PC-3 (cell line): ENCODE data around the gene IGF1. TPM values are rescaled to one million over a fixed set of nuclear protein-coding genes. Genes with fewer than 3 reads are reported as not detected.

Experiments
- ATAC-seq: fragments of 200-7000 bp; cut with Tn5 transposase; 2 replicates; pipeline ENCODE4 v1.9.1; 2020; ENCODE audit warnings: mild to moderate bottlenecking, moderate library complexity
- BruUV-seq: library from RNA; stranded (reverse); fragments of 400-500 nt; replicated peaks from 2 replicates; lab custom pipeline; 2021; lab: Mats Ljungman, UMichigan
- CTCF ChIA-PET: fragments of 300-600 bp; sonication (Branson Sonifier 250); formaldehyde crosslinking; loops from one replicate; lab custom pipeline; 2022; ENCODE audit warnings: antibody characterized with exemption; lab: Charles Lee
- POLR2A ChIA-PET: fragments of 300-600 bp; sonication (Branson Sonifier 250); formaldehyde crosslinking; loops from one replicate; lab custom pipeline; 2022; ENCODE audit warnings: antibody characterized with exemption; ENCODE audit not compliant: unreplicated experiment; lab: Charles Lee
- DNase-seq: peaks from one replicate; pipeline ENCODE4 v3.0.0-alpha.2; 2015
- H2AFZ ChIP-seq: fragments of 300-600 bp; sonication (generic); 2 replicates; pipeline ENCODE4 v1.6.0; 2016; ENCODE audit warnings: antibody characterized with exemption, low read length
- H3F3A ChIP-seq: fragments of 300-600 bp; sonication (generic); one replicate; pipeline ENCODE4 v1.6.0; 2017; ENCODE audit warnings: antibody characterized with exemption, low read length, control low read depth, mild to moderate bottlenecking; ENCODE audit not compliant: unreplicated experiment
- H3K27ac ChIP-seq: fragments of 300-600 bp; sonication (generic); 2 replicates; pipeline ENCODE4 v1.5.1; 2016; ENCODE audit warnings: mild to moderate bottlenecking, low read length
- H3K27me3 ChIP-seq: fragments of 300-600 bp; sonication (generic); 2 replicates; pipeline ENCODE4 v1.6.1; 2016; ENCODE audit warnings: low read length, mixed read lengths
- H3K36me3 ChIP-seq: fragments of 300-600 bp; sonication (generic); 2 replicates; pipeline ENCODE4 v1.6.1; 2016; ENCODE audit warnings: low read depth, mixed run types, low read length, mixed read lengths
- H3K4me1 ChIP-seq: fragments of 300-600 bp; sonication (generic); 2 replicates; pipeline ENCODE4 v1.5.1; 2016; ENCODE audit warnings: low read length; ENCODE audit not compliant: insufficient read depth
- H3K4me2 ChIP-seq: fragments of 300-600 bp; sonication (generic); 2 replicates; pipeline ENCODE4 v1.6.0; 2016; ENCODE audit warnings: low read length
- H3K4me3 ChIP-seq: fragments of 300-600 bp; sonication (generic); 2 replicates; pipeline ENCODE4 v1.5.1; 2016; ENCODE audit warnings: mild to moderate bottlenecking, low read length, mixed read lengths
- H3K79me2 ChIP-seq: fragments of 300-600 bp; sonication (generic); 2 replicates; pipeline ENCODE4 v1.6.1; 2017; ENCODE audit warnings: low read length, mixed read lengths
- H3K9ac ChIP-seq: fragments of 300-600 bp; sonication (generic); 2 replicates; pipeline ENCODE4 v1.6.0; 2016; ENCODE audit warnings: mild to moderate bottlenecking, low read length
- H3K9me2 ChIP-seq: fragments of 300-600 bp; sonication (generic); replicated peaks from 2 replicates; pipeline ENCODE4 v1.6.1; 2016; ENCODE audit warnings: mixed run types, low read length, mixed read lengths
- H3K9me3 ChIP-seq: fragments of 300-600 bp; sonication (generic); 2 replicates; pipeline ENCODE4 v1.6.1; 2016; ENCODE audit warnings: low read length, mixed read lengths
- H4K20me1 ChIP-seq: fragments of 300-600 bp; sonication (generic); 2 replicates; pipeline ENCODE4 v1.6.1; 2016; ENCODE audit warnings: low read length, mixed read lengths
- EZH2 ChIP-seq: fragments of 300-600 bp; sonication (generic); IDR thresholded peaks from one replicate; pipeline ENCODE4 v1.6.1; 2017; ENCODE audit warnings: antibody characterized with exemption, mild to moderate bottlenecking, low read length; ENCODE audit not compliant: unreplicated experiment
- EZH2phosphoT487 ChIP-seq: fragments of 300-600 bp; sonication (generic); IDR thresholded peaks from 2 replicates; pipeline ENCODE4 v1.6.1; 2018; ENCODE audit warnings: mild to moderate bottlenecking, antibody characterized with exemption, low read length, borderline replicate concordance
- intact Hi-C: fragments of 100-400 bp; cut with micrococcal nuclease; formaldehyde crosslinking; loops from 2 replicates; pipeline ENCODE4 v1.9.0; 2023
- total RNA-seq: library from RNA; depleted of rRNA; stranded (reverse); fragments of >200 nt; gene quantifications from 2 replicates; pipeline ENCODE4 v1.2.3, GENCODE V29; 2014
- TF ChIP-seq, protein P1 (sequence below): fragments of 300-600 bp; sonication (generic); conservative IDR thresholded peaks from 2 replicates; pipeline ENCODE4 v1.5.1; 2017; ENCODE audit warnings: antibody characterized with exemption, low read depth, mild to moderate bottlenecking, low read length

IGF1 gene
- total RNA-seq, 1 experiment from 2014 or later = not detected

DNA sequence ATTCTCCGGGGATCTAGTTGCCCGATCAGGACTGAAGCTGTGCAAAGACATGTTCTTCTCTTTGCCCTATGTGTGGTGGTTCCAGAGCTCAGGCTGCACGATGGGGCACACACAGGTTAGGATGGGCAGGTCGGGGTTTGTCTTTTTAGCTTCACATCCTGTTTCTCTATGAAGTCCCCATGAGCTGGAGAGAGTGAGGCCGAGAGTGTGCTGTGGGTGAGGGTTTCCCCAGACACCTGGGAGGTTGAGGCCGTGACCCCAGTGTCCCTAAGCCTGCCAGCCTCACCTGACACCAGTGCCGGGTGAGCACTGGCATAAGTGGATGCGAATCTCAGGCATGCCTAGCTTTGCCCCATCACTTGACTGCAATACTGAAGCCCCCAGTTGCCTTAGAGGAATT, 32.9 kb upstream of the IGF1 start:
- no peak for ATAC-seq
- Histone ChIP-seq H3K4me1 (no peaks in the 10 kb centered on the region), H3K9ac (no peak overlapping the region), H2AFZ (no peak overlapping the region), H3K9me3 (peaks cover 4% of the 10 kb centered on the region; the same call in 1 of the 2 replicates), H3K27ac (no peak overlapping the region), H3K27me3 (no peaks in the 10 kb centered on the region), H3K79me2 (no peaks in the 10 kb centered on the region), H3K9me2 (no peaks in the 10 kb centered on the region), H3F3A (no peaks in the 10 kb centered on the region), H3K4me3 (no peak overlapping the region), H3K4me2 (no peak overlapping the region), H4K20me1 (no peaks in the 10 kb centered on the region), H3K36me3 (no peaks in the 10 kb centered on the region)
- intact Hi-C loops = no loop called here
- ChIA-PET POLR2A (no interaction called here), CTCF (no interaction called here)
- no TSS peak for BruUV-seq
- DNase-seq = no peak
- TF ChIP-seq EZH2 (no peak), EZH2phosphoT487 (no peak)
- TF ChIP-seq, protein P1, sequence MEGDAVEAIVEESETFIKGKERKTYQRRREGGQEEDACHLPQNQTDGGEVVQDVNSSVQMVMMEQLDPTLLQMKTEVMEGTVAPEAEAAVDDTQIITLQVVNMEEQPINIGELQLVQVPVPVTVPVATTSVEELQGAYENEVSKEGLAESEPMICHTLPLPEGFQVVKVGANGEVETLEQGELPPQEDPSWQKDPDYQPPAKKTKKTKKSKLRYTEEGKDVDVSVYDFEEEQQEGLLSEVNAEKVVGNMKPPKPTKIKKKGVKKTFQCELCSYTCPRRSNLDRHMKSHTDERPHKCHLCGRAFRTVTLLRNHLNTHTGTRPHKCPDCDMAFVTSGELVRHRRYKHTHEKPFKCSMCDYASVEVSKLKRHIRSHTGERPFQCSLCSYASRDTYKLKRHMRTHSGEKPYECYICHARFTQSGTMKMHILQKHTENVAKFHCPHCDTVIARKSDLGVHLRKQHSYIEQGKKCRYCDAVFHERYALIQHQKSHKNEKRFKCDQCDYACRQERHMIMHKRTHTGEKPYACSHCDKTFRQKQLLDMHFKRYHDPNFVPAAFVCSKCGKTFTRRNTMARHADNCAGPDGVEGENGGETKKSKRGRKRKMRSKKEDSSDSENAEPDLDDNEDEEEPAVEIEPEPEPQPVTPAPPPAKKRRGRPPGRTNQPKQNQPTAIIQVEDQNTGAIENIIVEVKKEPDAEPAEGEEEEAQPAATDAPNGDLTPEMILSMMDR = no peak

DNA sequence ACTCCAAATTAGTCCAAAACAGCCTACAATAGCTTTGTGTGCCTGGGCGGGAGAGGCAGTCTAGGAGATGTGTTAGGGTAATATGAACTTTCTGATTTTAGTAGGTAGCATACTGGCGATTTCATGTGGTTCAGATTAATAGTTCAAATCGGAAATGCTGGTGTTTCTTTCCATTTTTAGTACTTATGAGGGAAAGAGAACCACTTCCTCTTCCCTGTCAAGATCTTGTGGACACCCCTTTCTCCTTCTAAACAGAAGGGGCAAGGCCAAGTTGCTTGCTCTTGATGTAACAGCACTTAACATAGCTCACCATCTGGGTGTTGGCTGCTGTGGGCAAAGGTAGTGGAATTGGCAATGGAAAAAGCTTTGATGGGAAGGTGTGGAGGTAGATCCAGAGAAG, 32.2 kb upstream of the IGF1 start:
- Histone ChIP-seq H2AFZ (no peak overlapping the region), H3K9me3 (peaks cover 4% of the 10 kb centered on the region; the same call in 1 of the 2 replicates), H3K9me2 (no peaks in the 10 kb centered on the region), H3K36me3 (no peaks in the 10 kb centered on the region), H3K27ac (no peak overlapping the region), H4K20me1 (no peaks in the 10 kb centered on the region), H3K4me1 (no peaks in the 10 kb centered on the region), H3K4me2 (no peak overlapping the region), H3F3A (no peaks in the 10 kb centered on the region), H3K27me3 (no peaks in the 10 kb centered on the region), H3K79me2 (no peaks in the 10 kb centered on the region), H3K4me3 (no peak overlapping the region), H3K9ac (no peak overlapping the region)
- no TSS peak for BruUV-seq
- intact Hi-C loops = no loop called here
- POLR2A ChIA-PET = no interaction called here
- DNase-seq (no peak), ATAC-seq (no peak)
- TF ChIP-seq, protein P1 = no peak
- TF ChIP-seq EZH2 (no peak), EZH2phosphoT487 (no peak)
- CTCF ChIA-PET = no interaction called here

DNA sequence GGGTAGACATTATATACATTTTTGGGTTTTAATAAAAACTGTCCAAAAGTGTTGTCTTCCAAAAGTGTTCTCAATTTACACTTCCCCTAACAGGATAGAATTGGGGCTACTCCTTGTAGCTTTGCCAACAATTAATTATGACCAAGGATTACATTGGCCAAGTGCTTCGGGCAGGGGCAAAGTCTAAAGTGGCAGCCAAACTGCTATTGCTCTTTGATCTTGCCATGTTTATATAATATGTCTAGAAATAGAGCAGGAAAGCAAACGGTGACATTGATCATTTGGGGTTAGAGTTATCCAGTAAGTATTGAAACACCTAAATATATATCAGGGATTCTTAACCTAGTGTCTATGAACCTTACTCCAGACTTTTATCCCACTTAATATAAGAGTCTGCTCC, 31.2 kb upstream of the IGF1 start:
- Histone ChIP-seq H3K9me2 (no peaks in the 10 kb centered on the region), H3K79me2 (no peaks in the 10 kb centered on the region), H3K4me1 (no peaks in the 10 kb centered on the region), H3K9me3 (peaks cover 7% of the 10 kb centered on the region; the same call in 1 of the 2 replicates), H3K36me3 (no peaks in the 10 kb centered on the region), H3K4me2 (no peak overlapping the region), H4K20me1 (no peaks in the 10 kb centered on the region), H3K27me3 (no peaks in the 10 kb centered on the region), H3K4me3 (no peak overlapping the region), H3F3A (no peaks in the 10 kb centered on the region), H3K27ac (no peak overlapping the region), H2AFZ (no peak overlapping the region), H3K9ac (no peak overlapping the region)
- DNase-seq (no peak), ATAC-seq (no peak)
- POLR2A ChIA-PET = no interaction called here
- CTCF ChIA-PET = no interaction called here
- TF ChIP-seq EZH2 (no peak), EZH2phosphoT487 (no peak)
- TF ChIP-seq, protein P1 = no peak
- intact Hi-C loops = no loop called here
- BruUV-seq = no TSS peak
